ENCODE data around the gene ACBD6. TPM values are rescaled to one million over a fixed set of nuclear protein-coding genes. Genes with fewer than 3 reads are reported as not detected.
"Not testable (repeated sequence)": the region's sequence is repeated elsewhere in the genome, so short reads cannot be mapped to it uniquely, and the experiment has no call there.

The ACBD6 gene
- total and polyA plus RNA-seq, 2 experiments from 2014 or later: 72.2 to 73.9 TPM

GRCh38 chr1:180425952-180426351 lies 76.4 kb downstream of the ACBD6 start:
- no peak for DNase-seq (ENCODE audit: low read depth in 1 of 2, low spot score in 1 of 2)
- H3K36me3 ChIP-seq: no peaks in the 10 kb centered on the region

GRCh38 chr1:180424848-180425457 lies 77.4 kb downstream of the ACBD6 start:
- TF ChIP-seq CTCF (IDR thresholded peaks at IDR 0.05; ENCODE audit: low read depth, low read length): no peak
- Histone ChIP-seq H3K27ac (no peak overlapping the region), H3K27me3 (no peaks in the 10 kb centered on the region), H3K36me3 (no peaks in the 10 kb centered on the region), H3K9me3 (ENCODE audit: low read depth) (no peaks in the 10 kb centered on the region), H3K4me1 (ENCODE audit: low read depth) (no peaks in the 10 kb centered on the region), H3K4me3 (no peak overlapping the region)
- no peak for DNase-seq (ENCODE audit: low read depth in 1 of 2, low spot score in 1 of 2)

More at GRCh38 chr1:180425952-180426351, 76.4 kb downstream of the ACBD6 start:
- H3K27ac ChIP-seq: no peak overlapping the region
- no peak overlapping the region for H3K4me3 ChIP-seq
- H3K9me3 ChIP-seq (ENCODE audit: low read depth): no peaks in the 10 kb centered on the region
- H3K27me3 ChIP-seq: no peaks in the 10 kb centered on the region
- H3K4me1 ChIP-seq (ENCODE audit: low read depth): no peaks in the 10 kb centered on the region
- TF ChIP-seq CTCF (IDR thresholded peaks at IDR 0.05; ENCODE audit: low read depth, low read length): no peak

- no peaks in the 10 kb centered on the region for H3K27me3 ChIP-seq
- no peaks in the 10 kb centered on the region for H3K36me3 ChIP-seq
- H3K9me3 ChIP-seq (ENCODE audit: low read depth): no peaks in the 10 kb centered on the region
- no peaks in the 10 kb centered on the region for H3K4me1 ChIP-seq (ENCODE audit: low read depth)
- no peak for DNase-seq (ENCODE audit: low read depth in 1 of 2, low spot score in 1 of 2)
- TF ChIP-seq CTCF (IDR thresholded peaks at IDR 0.05; ENCODE audit: low read depth, low read length): no peak
- no peak overlapping the region for H3K27ac ChIP-seq
- H3K4me3 ChIP-seq: no peak overlapping the region
These were observed 80.8 kb downstream of the ACBD6 start for GRCh38 chr1:180421614-180422013.

DNA sequence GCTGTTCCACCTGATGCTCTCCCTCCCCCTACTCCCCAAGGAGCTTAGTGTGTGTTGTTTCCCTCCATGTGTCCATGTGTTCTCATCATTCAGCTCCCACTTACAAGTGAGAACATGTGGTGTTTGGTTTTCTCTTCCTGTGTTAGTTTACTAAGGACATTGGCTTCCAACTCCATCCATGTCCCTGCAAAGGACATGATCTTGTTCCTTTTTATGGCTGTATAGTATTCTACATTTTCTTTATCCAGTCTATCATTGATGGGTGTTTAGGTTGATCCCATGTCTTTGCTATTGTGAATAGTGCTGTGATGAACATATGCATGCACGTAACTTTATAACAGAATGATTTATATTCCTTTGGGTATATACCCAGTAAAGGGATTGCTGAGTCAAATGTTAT lies 81.2 kb downstream of the ACBD6 start:
- H3K27ac ChIP-seq; H3K4me1 ChIP-seq (ENCODE audit: low read depth); H3K27me3 ChIP-seq; H3K36me3 ChIP-seq; H3K4me3 ChIP-seq; DNase-seq (ENCODE audit: low read depth in 1 of 2, low spot score in 1 of 2); H3K9me3 ChIP-seq (ENCODE audit: low read depth): not testable (repeated sequence)

DNA sequence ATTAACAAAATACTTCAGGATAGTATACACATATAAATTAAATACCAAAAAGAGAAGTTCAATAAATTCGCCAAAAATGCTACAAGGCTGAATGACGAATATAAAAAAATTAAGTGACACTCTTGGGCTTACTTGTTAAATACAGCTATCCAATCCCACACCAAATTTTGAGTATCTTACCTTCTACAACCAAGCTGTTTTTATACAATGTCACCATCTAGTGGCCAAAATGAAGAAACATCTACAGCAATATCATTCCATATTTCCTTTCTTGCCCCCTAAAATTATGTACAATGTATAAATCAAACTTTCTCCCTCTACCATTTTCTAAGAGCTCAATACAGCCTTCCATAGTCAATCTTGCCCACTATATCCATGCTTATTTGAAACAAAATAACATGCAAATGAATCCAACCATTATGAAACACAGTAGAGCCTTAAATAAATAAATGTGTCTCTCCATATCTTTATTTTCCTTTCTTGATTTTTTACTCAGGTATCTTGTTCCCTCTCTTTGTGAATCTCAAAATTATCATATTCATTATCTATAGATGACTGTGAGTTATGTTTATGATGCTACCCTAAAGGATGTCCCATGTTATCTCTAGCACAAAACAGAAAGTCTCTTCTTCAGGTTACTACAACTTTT lies 86.3 kb downstream of the ACBD6 start:
- Histone ChIP-seq H3K36me3 (no peaks in the 10 kb centered on the region), H3K4me1 (ENCODE audit: low read depth) (no peaks in the 10 kb centered on the region), H3K9me3 (ENCODE audit: low read depth) (no peaks in the 10 kb centered on the region), H3K4me3 (no peak overlapping the region), H3K27ac (no peak overlapping the region), H3K27me3 (no peaks in the 10 kb centered on the region)
- TF ChIP-seq CTCF (IDR thresholded peaks at IDR 0.05; ENCODE audit: low read depth, low read length): peak; percentile 59
- peak; percentile 25 to 68 for DNase-seq (ENCODE audit: low read depth in 1 of 2, low spot score in 1 of 2)

DNA sequence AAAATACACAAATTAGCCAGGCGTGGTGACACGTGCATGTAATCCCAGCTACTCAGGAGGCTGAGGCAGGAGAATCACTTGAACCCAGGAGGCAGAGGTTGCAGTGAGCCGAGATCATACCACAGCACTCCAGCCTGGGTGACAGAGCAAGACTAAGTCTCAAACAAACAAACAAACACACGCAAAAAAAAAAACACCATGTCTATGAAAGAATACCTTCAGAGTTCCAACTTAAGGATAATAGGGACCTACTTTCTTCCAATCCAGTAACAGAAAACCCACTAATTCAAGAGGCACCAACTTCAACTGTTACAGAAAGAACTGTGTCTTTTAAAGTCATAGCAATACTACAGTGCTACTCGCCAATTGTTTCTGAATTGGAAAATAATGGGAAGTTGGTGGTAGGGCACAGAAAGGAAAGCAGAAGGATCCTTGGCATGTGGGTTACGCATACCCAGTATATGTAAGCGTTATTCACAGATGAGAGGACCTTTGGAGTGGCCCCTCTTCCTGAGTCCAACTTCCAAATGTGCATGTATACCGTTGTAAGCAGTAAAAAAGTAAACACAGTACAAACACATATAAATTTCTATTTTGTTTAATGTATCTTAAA lies 87.0 kb downstream of the ACBD6 start:
- no peak for DNase-seq (ENCODE audit: low read depth in 1 of 2, low spot score in 1 of 2)
- Histone ChIP-seq H3K4me1 (ENCODE audit: low read depth) (no peaks in the 10 kb centered on the region), H3K36me3 (no peaks in the 10 kb centered on the region), H3K27ac (no peak overlapping the region), H3K9me3 (ENCODE audit: low read depth) (no peaks in the 10 kb centered on the region), H3K4me3 (no peak overlapping the region), H3K27me3 (no peaks in the 10 kb centered on the region)
- TF ChIP-seq CTCF (IDR thresholded peaks at IDR 0.05; ENCODE audit: low read depth, low read length): no peak

Data from cardiac muscle cell (in vitro differentiated cells and primary cell).